ENCODE measurements around the gene MBTPS1.

The MBTPS1 gene

GRCh38 chr16:84039696-84040095 is 77.0 kb downstream of the MBTPS1 start:
- no peaks in the 10 kb centered on the region for H3K9me2 ChIP-seq (replicated peaks; ENCODE audit: insufficient read depth, low read length)
- H3K4me2 ChIP-seq (ENCODE audit: low read depth, low read length, poor library complexity, severe bottlenecking) = no peak overlapping the region
- H3K4me3 ChIP-seq (ENCODE audit: insufficient read depth, low read length, poor library complexity, severe bottlenecking) = no peak overlapping the region
- H3K27ac ChIP-seq (ENCODE audit: low read depth, low read length) = no peak overlapping the region
- no peaks in the 10 kb centered on the region for H4K20me1 ChIP-seq (ENCODE audit: low read depth, low read length)
- H3K36me3 ChIP-seq (ENCODE audit: low read length) = no peaks in the 10 kb centered on the region
- no peak for TF ChIP-seq EZH2phosphoT487 (conservative IDR thresholded peaks at IDR 0.05; ENCODE audit: low read length)
- TF ChIP-seq CTCF (IDR thresholded peaks at IDR 0.05; ENCODE audit: insufficient read depth, low read length, poor library complexity, severe bottlenecking) = no peak
- H2AFZ ChIP-seq (ENCODE audit: low read depth, low read length, severe bottlenecking) = no peak overlapping the region
- H3K9me3 ChIP-seq (ENCODE audit: insufficient read depth, low read length) = no peaks in the 10 kb centered on the region
- H3F3A ChIP-seq (ENCODE audit: insufficient read depth) = no peaks in the 10 kb centered on the region
- no peak overlapping the region for H3K9ac ChIP-seq (ENCODE audit: low read length)
- no peaks in the 10 kb centered on the region for H3K27me3 ChIP-seq (ENCODE audit: low read length)
- H3K79me2 ChIP-seq (ENCODE audit: insufficient read depth, low read length) = no peaks in the 10 kb centered on the region

GRCh38 chr16:84038469-84038868 is 78.3 kb downstream of the MBTPS1 start:
- no peaks in the 10 kb centered on the region for H3K27me3 ChIP-seq (ENCODE audit: low read length)
- no peaks in the 10 kb centered on the region for H3K9me2 ChIP-seq (replicated peaks; ENCODE audit: insufficient read depth, low read length)
- H3K4me3 ChIP-seq (ENCODE audit: insufficient read depth, low read length, poor library complexity, severe bottlenecking) = no peak overlapping the region
- H3K4me2 ChIP-seq (ENCODE audit: low read depth, low read length, poor library complexity, severe bottlenecking) = no peak overlapping the region
- no peaks in the 10 kb centered on the region for H3K36me3 ChIP-seq (ENCODE audit: low read length)
- H2AFZ ChIP-seq (ENCODE audit: low read depth, low read length, severe bottlenecking) = no peak overlapping the region
- no peaks in the 10 kb centered on the region for H3F3A ChIP-seq (ENCODE audit: insufficient read depth)
- TF ChIP-seq CTCF (IDR thresholded peaks at IDR 0.05; ENCODE audit: insufficient read depth, low read length, poor library complexity, severe bottlenecking) (no peak), EZH2phosphoT487 (conservative IDR thresholded peaks at IDR 0.05; ENCODE audit: low read length) (no peak)
- H3K79me2 ChIP-seq (ENCODE audit: insufficient read depth, low read length) = no peaks in the 10 kb centered on the region
- no peak overlapping the region for H3K9ac ChIP-seq (ENCODE audit: low read length)
- no peaks in the 10 kb centered on the region for H4K20me1 ChIP-seq (ENCODE audit: low read depth, low read length)
- no peak overlapping the region for H3K27ac ChIP-seq (ENCODE audit: low read depth, low read length)
- H3K9me3 ChIP-seq (ENCODE audit: insufficient read depth, low read length) = no peaks in the 10 kb centered on the region

GRCh38 chr16:84036982-84037425 is 79.7 kb downstream of the MBTPS1 start:
- Histone ChIP-seq H4K20me1 (ENCODE audit: low read depth, low read length) (no peaks in the 10 kb centered on the region), H3K4me3 (ENCODE audit: insufficient read depth, low read length, poor library complexity, severe bottlenecking) (no peak overlapping the region), H3F3A (ENCODE audit: insufficient read depth) (no peaks in the 10 kb centered on the region), H3K4me2 (ENCODE audit: low read depth, low read length, poor library complexity, severe bottlenecking) (no peak overlapping the region), H3K9me2 (replicated peaks; ENCODE audit: insufficient read depth, low read length) (no peaks in the 10 kb centered on the region), H3K9ac (ENCODE audit: low read length) (no peak overlapping the region), H2AFZ (ENCODE audit: low read depth, low read length, severe bottlenecking) (no peak overlapping the region), H3K79me2 (ENCODE audit: insufficient read depth, low read length) (no peaks in the 10 kb centered on the region), H3K27ac (ENCODE audit: low read depth, low read length) (no peak overlapping the region), H3K36me3 (ENCODE audit: low read length) (no peaks in the 10 kb centered on the region), H3K27me3 (ENCODE audit: low read length) (no peaks in the 10 kb centered on the region), H3K9me3 (ENCODE audit: insufficient read depth, low read length) (no peaks in the 10 kb centered on the region)
- TF ChIP-seq EZH2phosphoT487 (conservative IDR thresholded peaks at IDR 0.05; ENCODE audit: low read length) = no peak
- TF ChIP-seq CTCF (IDR thresholded peaks at IDR 0.05; ENCODE audit: insufficient read depth, low read length, poor library complexity, severe bottlenecking) = no peak
